Measurements from ENCODE around the gene MACROD2. TPM values are rescaled to one million over a fixed set of nuclear protein-coding genes. Genes with fewer than 3 reads are reported as not detected.
"Not testable (repeated sequence)": the region's sequence is repeated elsewhere in the genome, so short reads cannot be mapped to it uniquely, and the experiment has no call there.

Gene MACROD2
- total RNA-seq, 1 donor from 2014 or later: 6.4 TPM

DNA sequence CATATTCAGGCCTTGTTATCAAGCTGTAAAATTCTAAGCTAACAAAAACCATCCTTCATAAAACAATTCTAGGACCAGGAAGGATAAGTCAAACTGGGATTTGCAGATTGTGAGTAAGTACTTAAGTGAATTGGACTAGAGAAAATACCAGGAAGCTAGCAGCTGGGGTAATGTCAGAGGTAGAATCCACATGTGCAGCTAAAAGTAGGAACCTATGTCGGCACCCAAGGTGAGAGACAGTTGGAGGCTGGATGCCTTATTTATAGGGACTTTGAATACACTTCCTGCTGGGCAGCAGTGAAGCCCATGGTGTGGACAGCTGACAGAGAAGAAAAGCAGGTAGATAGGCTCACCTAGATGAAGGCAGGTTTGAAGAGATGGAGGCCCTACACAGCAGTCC is 214.8 kb downstream of the MACROD2 start:
- DNase-seq (ENCODE audit: low read depth, low spot score): no peak
- no peaks in the 10 kb centered on the region for H3K36me3 Mint-ChIP-seq (ENCODE audit: low read depth)
- peak overlapping the region; percentile 78 for H3K27ac Mint-ChIP-seq (ENCODE audit: unreplicated experiment)
- H3K4me1 Mint-ChIP-seq: peaks cover 11% of the 10 kb centered on the region
- H3K4me3 Mint-ChIP-seq: no peak overlapping the region
- peaks cover 7% of the 10 kb centered on the region for H3K9me3 Mint-ChIP-seq
- H3K27me3 Mint-ChIP-seq (ENCODE audit: low read depth): no peaks in the 10 kb centered on the region
- TF ChIP-seq CTCF (conservative IDR thresholded peaks at IDR 0.05): no peak

- Mint-ChIP-seq H3K36me3 (ENCODE audit: low read depth) (peaks cover 5% of the 10 kb centered on the region), H3K27me3 (ENCODE audit: low read depth) (no peaks in the 10 kb centered on the region), H3K4me1 (peaks cover 11% of the 10 kb centered on the region), H3K27ac (ENCODE audit: unreplicated experiment) (no peak overlapping the region), H3K9me3 (peaks cover 16% of the 10 kb centered on the region), H3K4me3 (no peak overlapping the region)
- no peak for DNase-seq (ENCODE audit: low read depth, low spot score)
- no peak for TF ChIP-seq CTCF (conservative IDR thresholded peaks at IDR 0.05)
Observed at GRCh38 chr20:14214046-14214445, 218.7 kb downstream of the MACROD2 start.

- H3K9me3 Mint-ChIP-seq: peaks cover 16% of the 10 kb centered on the region
- DNase-seq (ENCODE audit: low read depth, low spot score); H3K4me3 Mint-ChIP-seq; H3K36me3 Mint-ChIP-seq (ENCODE audit: low read depth); H3K27me3 Mint-ChIP-seq (ENCODE audit: low read depth); H3K27ac Mint-ChIP-seq (ENCODE audit: unreplicated experiment): not testable (repeated sequence)
- peaks cover 16% of the 10 kb centered on the region for H3K4me1 Mint-ChIP-seq
Observed at GRCh38 chr20:14215880-14216279, 220.6 kb downstream of the MACROD2 start.

GRCh38 chr20:14219801-14220461 is 224.6 kb downstream of the MACROD2 start:
- Mint-ChIP-seq H3K4me3 (no peak overlapping the region), H3K4me1 (peaks cover 13% of the 10 kb centered on the region), H3K9me3 (peaks cover 11% of the 10 kb centered on the region), H3K27ac (ENCODE audit: unreplicated experiment) (no peak overlapping the region), H3K27me3 (ENCODE audit: low read depth) (no peaks in the 10 kb centered on the region), H3K36me3 (ENCODE audit: low read depth) (peaks cover 5% of the 10 kb centered on the region)
- no peak for DNase-seq (ENCODE audit: low read depth, low spot score)
- TF ChIP-seq CTCF (conservative IDR thresholded peaks at IDR 0.05): no peak

DNA sequence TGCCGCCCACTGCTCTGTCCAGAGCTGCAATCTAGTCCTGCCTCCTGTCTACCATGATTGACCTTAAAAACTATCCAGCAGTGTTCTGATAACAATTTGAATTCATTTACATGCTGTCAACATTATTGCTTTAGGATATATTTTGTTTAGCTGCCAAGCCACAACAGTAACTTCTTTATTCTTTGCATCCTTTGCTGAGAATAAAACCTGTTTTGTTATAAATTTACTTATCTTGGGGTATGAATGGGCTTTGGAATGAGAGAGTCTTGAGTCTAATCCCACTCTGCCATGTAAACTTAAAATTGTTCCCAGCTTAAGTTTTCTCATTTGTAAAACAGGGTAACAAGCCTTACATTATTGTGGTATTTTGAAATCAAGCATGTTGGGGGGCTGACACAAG is 225.7 kb downstream of the MACROD2 start:
- Mint-ChIP-seq H3K4me3 (no peak overlapping the region), H3K36me3 (ENCODE audit: low read depth) (peaks cover 5% of the 10 kb centered on the region), H3K27me3 (ENCODE audit: low read depth) (no peaks in the 10 kb centered on the region), H3K27ac (ENCODE audit: unreplicated experiment) (no peak overlapping the region), H3K9me3 (peaks cover 7% of the 10 kb centered on the region), H3K4me1 (peaks cover 13% of the 10 kb centered on the region)
- DNase-seq (ENCODE audit: low read depth, low spot score): no peak
- no peak for TF ChIP-seq CTCF (conservative IDR thresholded peaks at IDR 0.05)

- Mint-ChIP-seq H3K4me1 (peaks cover 13% of the 10 kb centered on the region), H3K4me3 (no peak overlapping the region), H3K27ac (ENCODE audit: unreplicated experiment) (peak overlapping the region; percentile 67), H3K9me3 (peaks cover under 1% of the 10 kb centered on the region), H3K36me3 (ENCODE audit: low read depth) (no peaks in the 10 kb centered on the region), H3K27me3 (ENCODE audit: low read depth) (no peaks in the 10 kb centered on the region)
- no peak for DNase-seq (ENCODE audit: low read depth, low spot score)
- TF ChIP-seq CTCF (conservative IDR thresholded peaks at IDR 0.05): no peak
Observed at GRCh38 chr20:14223806-14224205, 228.5 kb downstream of the MACROD2 start.

DNA sequence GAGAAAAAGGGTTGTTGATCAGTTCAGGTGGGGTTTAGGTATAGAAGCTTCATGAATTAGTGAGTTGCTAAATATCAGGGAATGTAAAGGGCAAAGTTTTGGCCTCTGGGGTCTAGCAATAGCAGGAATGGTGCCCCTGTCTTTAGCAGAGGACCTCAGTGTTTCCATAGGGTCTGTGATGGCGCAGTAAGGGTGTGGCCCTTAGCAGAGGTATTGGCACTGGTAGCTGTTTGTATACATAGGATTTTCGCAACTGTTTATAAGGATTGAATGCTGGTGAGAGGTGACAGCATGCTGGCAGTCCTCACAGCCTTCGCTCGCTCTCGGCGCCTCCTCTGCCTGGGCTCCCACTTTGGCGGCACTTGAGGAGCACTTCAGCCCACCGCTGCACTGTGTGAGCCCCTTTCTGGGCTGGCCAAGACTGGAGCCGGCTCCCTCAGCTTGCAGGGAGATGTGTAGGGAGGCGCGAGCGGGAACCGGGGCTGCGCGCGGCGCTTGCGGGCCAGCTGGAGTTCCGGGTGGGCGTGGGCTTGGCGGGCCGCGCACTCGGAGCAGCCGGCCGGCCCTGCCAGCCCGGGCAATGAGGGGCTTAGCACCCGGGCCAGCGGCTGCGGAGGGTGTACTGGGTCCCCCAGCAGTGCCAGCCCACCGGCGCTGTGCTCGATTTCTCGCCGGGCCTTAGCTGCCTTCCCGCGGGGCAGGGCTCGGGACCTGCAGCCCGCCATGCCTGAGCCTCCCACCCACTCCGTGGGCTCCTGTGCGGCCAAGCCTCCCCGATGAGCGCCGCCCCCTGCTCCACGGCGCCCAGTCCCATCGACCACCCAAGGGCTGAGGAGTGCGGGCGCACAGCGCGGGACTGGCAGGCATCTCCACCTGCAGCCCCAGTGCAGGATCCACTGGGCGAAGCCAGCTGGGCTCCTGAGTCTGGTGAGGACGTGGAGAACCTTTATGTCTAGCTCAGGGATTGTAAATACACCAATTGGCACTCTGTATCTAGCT is 231.0 kb downstream of the MACROD2 start:
- H3K9me3 Mint-ChIP-seq: not testable (repeated sequence)

More for the DNA sequence above, 231.0 kb downstream of the MACROD2 start:
- not testable (repeated sequence) for H3K4me3 Mint-ChIP-seq; DNase-seq (ENCODE audit: low read depth, low spot score); H3K36me3 Mint-ChIP-seq (ENCODE audit: low read depth); H3K4me1 Mint-ChIP-seq; H3K27me3 Mint-ChIP-seq (ENCODE audit: low read depth); H3K27ac Mint-ChIP-seq (ENCODE audit: unreplicated experiment)

Measured in neural crest cell (in vitro differentiated cells).